Endodermal cell (in vitro differentiated cells): ENCODE results near the gene ITPK1. TPM values are rescaled to one million over a fixed set of nuclear protein-coding genes. Genes with fewer than 3 reads are reported as not detected.

Experiments used
- DNase-seq: peaks from one replicate; pipeline ENCODE4 v3.0.0-alpha.2; 2017
- H3K27ac ChIP-seq: 2 replicates; pipeline ENCODE4 v1.5.1; 2013; ENCODE audit warnings: mild to moderate bottlenecking, low read depth, low read length, moderate library complexity
- H3K27me3 ChIP-seq: 2 replicates; pipeline ENCODE4 v1.6.1; 2013; ENCODE audit warnings: mild to moderate bottlenecking, low read length, moderate library complexity; ENCODE audit not compliant: insufficient read depth, control insufficient read depth, poor library complexity, severe bottlenecking
- H3K36me3 ChIP-seq: 2 replicates; pipeline ENCODE4 v1.7.0; 2013; ENCODE audit warnings: mild to moderate bottlenecking, low read length, moderate library complexity; ENCODE audit not compliant: control insufficient read depth, insufficient read depth
- H3K4me1 ChIP-seq: one replicate; pipeline ENCODE4 v1.7.0; 2013; ENCODE audit warnings: low read length; ENCODE audit not compliant: control insufficient read depth, insufficient read depth
- H3K4me3 ChIP-seq: 2 replicates; pipeline ENCODE4 v1.5.1; 2013; ENCODE audit warnings: mild to moderate bottlenecking, low read length, moderate library complexity
- H3K9ac ChIP-seq: 2 replicates; pipeline ENCODE4 v1.6.1; 2013; ENCODE audit warnings: mild to moderate bottlenecking, low read length, moderate library complexity; ENCODE audit not compliant: poor library complexity, severe bottlenecking; ENCODE audit errors: extremely low read depth
- H3K9me3 ChIP-seq: 2 replicates; pipeline ENCODE4 v1.6.1; 2013; ENCODE audit warnings: mild to moderate bottlenecking, low read length, moderate library complexity; ENCODE audit not compliant: control insufficient read depth
- H3K27ac Mint-ChIP-seq: 2 replicates; pipeline ENCODE4 v1.8.0; 2020; ENCODE audit warnings: mixed read lengths
- H3K27me3 Mint-ChIP-seq: 2 replicates; pipeline ENCODE4 v1.8.0; 2021; ENCODE audit warnings: mild to moderate bottlenecking, mixed read lengths; ENCODE audit not compliant: insufficient read depth
- H3K36me3 Mint-ChIP-seq: 2 replicates; pipeline ENCODE4 v1.8.0; 2020; ENCODE audit warnings: low read depth, mixed read lengths
- H3K4me1 Mint-ChIP-seq: 2 replicates; pipeline ENCODE4 v1.8.0; 2020; ENCODE audit warnings: mixed read lengths
- H3K4me3 Mint-ChIP-seq: 2 replicates; pipeline ENCODE4 v1.8.0; 2020; ENCODE audit warnings: mild to moderate bottlenecking, moderate library complexity, mixed read lengths
- H3K9me3 Mint-ChIP-seq: 2 replicates; pipeline ENCODE4 v1.8.0; 2020; ENCODE audit warnings: mild to moderate bottlenecking, mixed read lengths
- WGBS, 2 experiments: methylation state at CpG; one replicate each; pipeline versions ENCODE4 v1.1.5 to v1.1.7; 2013; ENCODE audit warnings: missing lambda C conversion rate in 2 of 2, mixed read lengths in 1 of 2; ENCODE audit not compliant: insufficient coverage in 1 of 2, insufficient read length in 1 of 2; 5-methylcytosine and 5-hydroxymethylcytosine counted together
- total RNA-seq, 2 donors: library from RNA; stranded (reverse); fragmentation: NEBNext Ultra II Directional in 1 of 2; extraction: Animal tissue kit (Norgen Biotek cat#: 25700) in 1 of 2; gene quantifications; 2 replicates in 1 of 2; 3 replicates in 1 of 2; pipeline ENCODE4 v1.2.1, GENCODE V29; 2021
- TF ChIP-seq, protein P1 (sequence below): fragments of 200-600 bp; sonication (generic); conservative IDR thresholded peaks from 2 replicates; pipeline ENCODE4 v1.5.0; 2021; ENCODE audit warnings: antibody characterized with exemption, mild to moderate bottlenecking

Gene ITPK1
- total RNA-seq, 2 donors from 2014 or later = 59.9 to 66.9 TPM

GRCh38 chr14:93054006-93054405 lies 61.7 kb downstream of the ITPK1 start:
- 92 to 100% methylated on average over 5 to 6 of the region's 6 CpGs for WGBS, 2 experiments
- H3K27ac Mint-ChIP-seq = no peak overlapping the region
- no peak overlapping the region for H3K9ac ChIP-seq

GRCh38 chr14:93051600-93052546 lies 63.9 kb downstream of the ITPK1 start:
- Mint-ChIP-seq H3K27ac (no peak overlapping the region), H3K9me3 (no peaks in the 10 kb centered on the region), H3K36me3 (peaks cover 4% of the 10 kb centered on the region), H3K4me1 (peaks cover 13% of the 10 kb centered on the region), H3K4me3 (no peak overlapping the region), H3K27me3 (no peaks in the 10 kb centered on the region)
- no peaks in the 10 kb centered on the region for H3K9me3 ChIP-seq
- WGBS, 2 experiments = 84 to 85% methylated on average over 6 to 9 of the region's 9 CpGs
- H3K4me1 ChIP-seq = peaks cover 7% of the 10 kb centered on the region
- peak; percentile 83 for DNase-seq
- no peak overlapping the region for H3K4me3 ChIP-seq
- H3K36me3 ChIP-seq = no peaks in the 10 kb centered on the region
- H3K9ac ChIP-seq = no peak overlapping the region
- no peak overlapping the region for H3K27ac ChIP-seq
- no peaks in the 10 kb centered on the region for H3K27me3 ChIP-seq
- TF ChIP-seq, protein P1, sequence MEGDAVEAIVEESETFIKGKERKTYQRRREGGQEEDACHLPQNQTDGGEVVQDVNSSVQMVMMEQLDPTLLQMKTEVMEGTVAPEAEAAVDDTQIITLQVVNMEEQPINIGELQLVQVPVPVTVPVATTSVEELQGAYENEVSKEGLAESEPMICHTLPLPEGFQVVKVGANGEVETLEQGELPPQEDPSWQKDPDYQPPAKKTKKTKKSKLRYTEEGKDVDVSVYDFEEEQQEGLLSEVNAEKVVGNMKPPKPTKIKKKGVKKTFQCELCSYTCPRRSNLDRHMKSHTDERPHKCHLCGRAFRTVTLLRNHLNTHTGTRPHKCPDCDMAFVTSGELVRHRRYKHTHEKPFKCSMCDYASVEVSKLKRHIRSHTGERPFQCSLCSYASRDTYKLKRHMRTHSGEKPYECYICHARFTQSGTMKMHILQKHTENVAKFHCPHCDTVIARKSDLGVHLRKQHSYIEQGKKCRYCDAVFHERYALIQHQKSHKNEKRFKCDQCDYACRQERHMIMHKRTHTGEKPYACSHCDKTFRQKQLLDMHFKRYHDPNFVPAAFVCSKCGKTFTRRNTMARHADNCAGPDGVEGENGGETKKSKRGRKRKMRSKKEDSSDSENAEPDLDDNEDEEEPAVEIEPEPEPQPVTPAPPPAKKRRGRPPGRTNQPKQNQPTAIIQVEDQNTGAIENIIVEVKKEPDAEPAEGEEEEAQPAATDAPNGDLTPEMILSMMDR = no peak

More at GRCh38 chr14:93054006-93054405, 61.7 kb downstream of the ITPK1 start:
- peaks cover 3% of the 10 kb centered on the region for H3K36me3 Mint-ChIP-seq
- Histone ChIP-seq H3K36me3 (no peaks in the 10 kb centered on the region), H3K9me3 (no peaks in the 10 kb centered on the region), H3K4me3 (no peak overlapping the region), H3K27me3 (no peaks in the 10 kb centered on the region), H3K27ac (no peak overlapping the region), H3K4me1 (peaks cover 18% of the 10 kb centered on the region)
- DNase-seq = no peak
- no peak overlapping the region for H3K4me3 Mint-ChIP-seq
- peaks cover 24% of the 10 kb centered on the region for H3K4me1 Mint-ChIP-seq
- no peaks in the 10 kb centered on the region for H3K27me3 Mint-ChIP-seq
- TF ChIP-seq, protein P1 = no peak
- no peaks in the 10 kb centered on the region for H3K9me3 Mint-ChIP-seq

DNA sequence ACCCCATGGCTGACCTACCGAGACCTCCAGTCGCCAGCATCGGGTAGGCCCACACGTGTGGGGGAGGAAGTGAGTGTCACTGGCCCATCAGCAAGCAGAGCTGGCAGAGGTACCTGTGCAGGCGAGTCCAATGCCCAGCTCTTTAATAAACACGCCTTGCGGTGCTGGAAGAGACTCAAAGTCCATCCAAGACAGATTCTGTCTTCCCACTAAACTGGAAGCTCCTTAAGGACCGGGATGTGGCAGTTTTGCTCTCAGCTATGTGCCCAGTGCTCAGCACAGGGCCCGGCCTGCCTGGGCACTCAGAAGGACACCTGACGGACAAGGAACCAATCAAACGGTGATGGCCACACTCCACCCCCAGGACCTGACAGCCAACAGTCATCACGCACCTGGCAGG lies 65.0 kb downstream of the ITPK1 start:
- TF ChIP-seq, protein P1 = no peak
- Mint-ChIP-seq H3K36me3 (peaks cover 4% of the 10 kb centered on the region), H3K4me1 (peaks cover 12% of the 10 kb centered on the region), H3K27me3 (no peaks in the 10 kb centered on the region), H3K27ac (no peak overlapping the region), H3K9me3 (no peaks in the 10 kb centered on the region), H3K4me3 (no peak overlapping the region)
- WGBS, 2 experiments = 90 to 93% methylated on average over 12 of the region's 12 CpGs
- Histone ChIP-seq H3K27ac (no peak overlapping the region), H3K9me3 (no peaks in the 10 kb centered on the region), H3K4me1 (peaks cover 10% of the 10 kb centered on the region), H3K9ac (no peak overlapping the region), H3K36me3 (no peaks in the 10 kb centered on the region), H3K27me3 (no peaks in the 10 kb centered on the region), H3K4me3 (no peak overlapping the region)
- DNase-seq = no peak
